Fibroblast of skin of back (primary cell): Measurements from ENCODE around the gene PPM1M.
"Not testable (repeated sequence)": the region's sequence is repeated elsewhere in the genome, so short reads cannot be mapped to it uniquely, and the experiment has no call there.

Source experiments
- DNase-seq: peaks from one replicate; pipeline ENCODE4 v3.0.0-alpha.2; 2013

Gene PPM1M

DNA sequence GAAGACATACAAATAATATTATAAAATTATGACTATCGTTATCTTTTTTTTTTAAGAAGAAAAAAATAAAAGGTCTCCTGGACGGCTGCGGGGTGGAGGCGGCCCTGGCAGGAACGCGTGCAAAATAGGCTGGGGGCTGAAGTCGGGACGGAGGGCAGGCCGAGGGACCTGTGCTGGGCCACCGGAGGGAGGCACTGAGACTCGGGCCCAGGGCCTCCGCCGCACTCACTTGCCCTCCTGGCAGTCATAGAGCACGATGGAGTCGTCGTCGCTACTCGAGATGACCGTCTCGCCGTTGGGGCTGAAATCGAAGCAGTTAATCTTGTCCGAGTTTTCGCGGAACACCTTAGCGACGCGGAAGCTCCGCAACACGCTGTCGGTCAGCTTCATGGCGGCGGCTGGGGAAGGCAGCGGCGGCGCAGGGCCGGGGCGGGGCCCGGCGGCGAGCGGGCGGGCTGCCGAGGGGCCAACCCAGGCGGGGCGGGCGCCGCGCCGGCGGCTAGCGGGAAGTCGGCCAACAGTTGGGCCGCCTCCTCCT lies 32.5 kb downstream of the PPM1M start:
- peak; percentile 53 for DNase-seq

DNA sequence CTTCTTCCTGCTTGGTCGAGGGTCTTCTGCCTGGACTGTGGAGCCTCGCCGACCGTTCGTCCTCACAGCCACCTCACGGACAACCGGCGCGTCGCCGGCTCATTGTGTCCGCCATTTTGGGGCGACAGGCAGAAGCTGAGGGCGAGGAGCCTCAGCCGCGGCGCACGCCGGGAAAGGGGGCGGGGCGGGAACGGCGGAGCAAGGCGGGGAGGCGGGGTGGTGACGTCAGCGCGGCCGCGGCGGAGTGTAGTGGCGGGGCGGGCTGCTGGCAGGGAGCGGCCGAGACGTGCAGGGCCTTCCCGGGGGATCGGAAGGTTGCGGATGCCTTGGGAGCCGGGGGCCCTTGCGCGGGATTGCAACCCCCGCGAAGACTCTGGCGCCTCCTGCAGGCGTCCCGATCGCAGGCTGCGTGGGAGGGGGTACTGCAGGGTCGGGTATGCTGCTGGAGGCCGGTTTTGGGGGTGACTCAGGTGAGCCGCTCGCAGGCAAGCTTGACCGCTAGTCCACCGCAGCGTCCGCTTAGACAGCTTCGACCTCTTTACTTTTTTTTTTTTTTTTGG lies 33.0 kb downstream of the PPM1M start, which contains the start of gene WDR82:
Gene WDR82, minus strand, starts transcription at position 140 of the 560 bp plus-strand sequence. CDS start 288 bp downstream, outside the sequence.
- peak; percentile 92 for DNase-seq

DNA sequence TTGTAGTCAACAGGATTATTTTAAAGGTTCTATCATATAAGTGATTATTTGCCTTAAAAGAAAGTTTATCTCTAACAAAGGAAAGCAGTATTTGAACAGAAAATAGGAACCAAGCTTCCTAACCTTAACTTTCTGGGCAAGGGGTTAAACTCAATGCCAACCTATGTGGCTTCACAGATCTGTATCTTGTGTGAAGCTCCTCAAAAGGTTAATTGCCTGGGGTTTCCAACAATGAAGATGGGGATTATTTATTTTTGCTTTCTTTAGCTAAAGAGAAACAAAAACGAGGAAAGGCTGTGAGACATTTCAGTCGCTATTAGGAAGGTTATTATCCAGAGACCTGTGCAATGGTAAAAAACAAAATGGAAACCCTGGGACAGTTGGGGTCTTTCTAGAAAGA lies 34.0 kb downstream of the PPM1M start:
- no peak for DNase-seq

DNA sequence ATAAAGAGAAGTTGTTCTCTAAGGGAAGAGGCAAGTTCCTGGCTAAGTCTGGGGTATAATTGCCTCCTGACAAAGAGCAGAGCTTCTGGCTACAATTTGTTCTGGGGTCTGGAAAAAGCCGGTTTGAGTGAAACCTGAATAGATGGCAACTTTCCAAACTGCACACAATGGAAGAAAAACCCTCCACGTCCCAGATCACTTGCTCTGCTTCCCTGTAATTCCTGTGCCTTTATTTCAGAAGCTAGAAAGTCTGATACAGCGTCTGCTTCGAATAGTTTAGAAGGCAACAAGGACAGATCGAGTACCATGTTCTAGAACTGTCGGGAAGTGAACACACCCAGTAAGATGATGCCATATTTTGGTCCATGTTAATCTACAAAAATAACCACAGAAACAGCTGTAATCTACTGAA lies 34.5 kb downstream of the PPM1M start:
- peak; percentile 21 for DNase-seq

DNA sequence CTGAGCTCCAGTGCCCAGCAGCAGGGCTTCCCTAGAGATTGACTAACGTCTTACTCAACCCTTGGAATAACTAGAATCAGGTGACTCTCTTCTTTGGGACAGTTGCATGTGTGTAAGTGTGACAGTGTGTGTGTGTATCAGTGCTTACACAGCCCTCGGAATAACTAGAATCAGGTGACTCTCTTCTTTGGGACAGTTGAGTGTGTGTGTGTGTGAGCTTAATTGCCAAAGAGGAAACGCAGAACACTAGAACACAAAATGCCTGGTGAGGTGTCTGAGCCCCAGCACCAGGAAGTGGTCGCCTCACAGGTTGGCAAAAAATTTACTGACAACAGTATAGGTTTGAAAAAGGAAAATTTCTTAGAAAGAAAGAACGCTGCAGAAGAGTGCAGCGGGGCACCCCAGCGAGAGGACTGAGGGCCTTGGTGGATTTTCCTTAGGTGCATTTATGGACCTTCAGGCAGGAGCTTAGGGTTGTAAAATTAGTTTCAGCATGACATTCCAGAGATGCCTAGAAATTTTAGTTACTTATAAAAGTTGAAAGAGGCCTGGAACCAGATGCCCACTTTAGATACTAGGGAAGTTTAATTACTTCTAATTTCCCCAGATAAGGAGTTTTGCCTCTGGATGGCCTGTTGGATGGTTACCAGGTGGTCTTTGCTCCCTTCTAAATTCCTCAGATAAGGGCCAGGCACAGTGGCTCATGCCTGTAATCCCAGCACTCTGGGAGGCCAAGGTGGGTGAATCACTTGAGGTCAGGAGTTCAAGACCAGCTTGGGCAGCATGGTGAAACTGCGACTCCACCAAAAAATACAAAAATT lies 36.6 kb downstream of the PPM1M start:
- no peak for DNase-seq

DNA sequence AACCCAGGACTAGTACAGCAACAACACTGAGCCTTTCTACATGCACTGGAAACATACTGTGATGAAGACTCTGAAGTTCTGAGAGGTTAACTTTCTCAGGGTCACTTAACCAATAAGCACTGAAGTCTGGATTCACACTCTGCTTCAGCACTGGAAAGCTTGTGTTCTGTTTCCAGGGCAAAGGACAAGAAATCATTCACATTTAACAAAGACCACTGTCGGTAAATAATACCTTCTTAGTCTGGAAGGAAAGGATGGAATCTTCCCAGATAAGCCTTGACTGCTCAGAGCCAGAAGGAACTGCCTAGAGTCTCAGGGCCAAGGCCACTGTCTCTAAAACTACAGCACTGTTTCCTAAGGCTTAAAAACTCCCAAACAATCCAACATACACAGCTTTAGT lies 37.7 kb downstream of the PPM1M start:
- DNase-seq = no peak

DNA sequence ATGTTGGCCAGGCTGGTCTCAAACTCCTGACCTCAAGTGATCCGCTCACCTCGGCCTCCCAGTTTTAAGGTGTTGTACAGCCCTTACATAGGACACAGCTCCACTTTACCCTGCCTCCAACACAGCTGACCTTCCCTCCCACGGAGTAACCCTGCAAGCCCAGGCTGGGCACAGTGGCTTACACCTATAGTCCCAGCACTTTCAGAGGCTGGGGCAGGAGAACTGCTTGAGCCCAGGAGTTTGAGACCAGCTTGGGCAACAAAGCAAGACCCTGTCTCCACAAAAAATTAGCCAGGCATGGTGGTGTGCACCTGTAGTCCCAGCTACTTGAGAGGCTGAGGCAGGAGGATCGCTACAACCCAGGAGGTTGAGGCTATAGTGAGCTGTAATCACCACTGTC lies 38.5 kb downstream of the PPM1M start:
- not testable (repeated sequence) for DNase-seq

DNA sequence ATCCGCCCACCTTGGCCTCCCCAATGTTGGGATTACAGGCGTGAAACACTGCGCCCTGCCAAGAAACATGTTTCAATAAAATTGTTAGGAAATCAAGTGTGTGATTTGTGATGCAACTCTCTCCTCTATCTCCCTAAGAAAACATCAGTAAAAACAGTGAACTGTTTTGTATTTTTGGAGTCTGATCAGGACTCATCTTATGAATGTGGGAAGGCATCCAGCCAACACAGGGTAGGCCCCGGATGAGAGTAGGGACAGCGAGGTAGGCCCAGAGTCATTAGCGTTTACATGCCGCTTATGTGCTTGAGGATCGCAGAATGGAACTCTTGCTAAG lies 41.2 kb downstream of the PPM1M start:
- peak; percentile 15 for DNase-seq

DNA sequence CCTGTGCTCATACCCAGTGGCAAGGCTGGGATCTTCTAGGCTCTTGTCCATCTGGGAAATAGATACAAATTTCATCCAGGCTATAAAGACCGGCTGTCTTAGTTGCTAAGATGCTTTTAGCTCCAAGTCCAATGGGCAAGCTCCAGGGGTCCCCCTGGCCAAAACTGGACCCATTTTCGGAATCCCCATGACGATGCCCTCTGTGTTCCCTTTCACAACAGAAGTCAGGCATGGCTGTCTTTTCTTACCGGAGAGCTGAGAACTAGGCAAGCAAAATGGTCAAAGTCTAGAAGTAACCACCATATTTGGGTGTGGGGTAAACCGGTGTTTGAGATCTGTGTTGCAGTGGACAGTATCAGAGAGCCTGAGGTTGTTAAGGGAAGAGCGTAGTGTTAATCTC lies 43.1 kb downstream of the PPM1M start:
- no peak for DNase-seq

DNA sequence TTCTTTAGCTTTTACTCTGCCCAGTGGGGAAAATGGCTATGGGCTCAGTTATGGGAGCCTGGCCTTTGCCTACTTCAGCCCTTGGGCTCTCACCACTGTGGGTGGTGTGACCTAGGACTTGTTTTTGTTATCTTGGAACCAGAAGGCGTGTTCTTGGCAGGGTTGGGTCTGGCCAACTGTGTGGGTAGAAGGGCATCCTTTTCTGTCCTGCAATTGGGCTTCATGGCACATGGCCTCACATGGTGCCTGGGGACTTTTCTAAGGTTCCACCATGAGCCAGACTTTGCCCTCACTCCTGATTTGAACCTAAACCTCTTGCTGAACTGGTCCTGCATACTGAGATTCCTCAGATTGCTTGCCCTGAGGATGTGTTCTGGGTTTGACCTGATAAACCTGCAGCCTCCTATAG lies 43.8 kb downstream of the PPM1M start:
- DNase-seq = no peak

DNA sequence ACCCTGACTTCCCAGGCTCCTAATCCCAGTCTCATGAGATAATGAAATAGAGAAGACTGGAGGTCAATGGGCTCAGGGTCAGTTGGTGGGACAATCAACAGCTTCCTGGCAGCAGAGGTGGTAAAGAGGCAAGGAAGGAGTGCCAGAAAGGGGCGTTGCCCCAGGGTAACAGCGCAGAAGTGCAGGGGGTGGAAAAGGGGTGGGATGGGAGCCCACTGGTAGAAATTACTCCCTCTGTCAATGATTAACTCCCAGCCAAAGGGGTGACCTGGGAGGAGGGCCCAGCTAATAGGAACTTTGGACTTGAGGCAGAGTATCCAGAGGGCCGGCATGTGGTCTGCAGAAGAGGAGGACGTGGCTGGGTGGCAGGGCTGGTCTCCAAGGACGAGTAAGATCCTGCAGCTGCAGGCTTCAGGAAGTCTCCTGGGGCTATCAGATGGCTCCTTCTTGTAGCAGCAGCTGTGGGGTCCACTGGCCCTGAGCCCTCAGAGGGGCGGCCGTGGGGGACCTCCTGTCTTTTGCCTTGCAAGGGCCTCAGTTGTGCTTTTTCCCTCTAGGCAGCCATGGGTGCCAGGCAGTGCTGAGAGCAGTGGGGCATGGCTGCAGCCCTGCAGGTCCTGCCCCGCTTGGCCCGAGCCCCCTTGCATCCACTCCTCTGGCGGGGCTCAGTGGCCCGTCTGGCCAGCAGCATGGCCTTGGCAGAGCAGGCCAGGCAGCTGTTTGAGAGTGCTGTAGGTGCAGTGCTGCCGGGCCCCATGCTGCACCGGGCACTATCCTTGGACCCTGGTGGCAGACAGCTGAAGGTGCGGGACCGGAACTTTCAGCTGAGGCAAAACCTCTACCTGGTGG lies 44.4 kb downstream of the PPM1M start:
- no peak for DNase-seq

DNA sequence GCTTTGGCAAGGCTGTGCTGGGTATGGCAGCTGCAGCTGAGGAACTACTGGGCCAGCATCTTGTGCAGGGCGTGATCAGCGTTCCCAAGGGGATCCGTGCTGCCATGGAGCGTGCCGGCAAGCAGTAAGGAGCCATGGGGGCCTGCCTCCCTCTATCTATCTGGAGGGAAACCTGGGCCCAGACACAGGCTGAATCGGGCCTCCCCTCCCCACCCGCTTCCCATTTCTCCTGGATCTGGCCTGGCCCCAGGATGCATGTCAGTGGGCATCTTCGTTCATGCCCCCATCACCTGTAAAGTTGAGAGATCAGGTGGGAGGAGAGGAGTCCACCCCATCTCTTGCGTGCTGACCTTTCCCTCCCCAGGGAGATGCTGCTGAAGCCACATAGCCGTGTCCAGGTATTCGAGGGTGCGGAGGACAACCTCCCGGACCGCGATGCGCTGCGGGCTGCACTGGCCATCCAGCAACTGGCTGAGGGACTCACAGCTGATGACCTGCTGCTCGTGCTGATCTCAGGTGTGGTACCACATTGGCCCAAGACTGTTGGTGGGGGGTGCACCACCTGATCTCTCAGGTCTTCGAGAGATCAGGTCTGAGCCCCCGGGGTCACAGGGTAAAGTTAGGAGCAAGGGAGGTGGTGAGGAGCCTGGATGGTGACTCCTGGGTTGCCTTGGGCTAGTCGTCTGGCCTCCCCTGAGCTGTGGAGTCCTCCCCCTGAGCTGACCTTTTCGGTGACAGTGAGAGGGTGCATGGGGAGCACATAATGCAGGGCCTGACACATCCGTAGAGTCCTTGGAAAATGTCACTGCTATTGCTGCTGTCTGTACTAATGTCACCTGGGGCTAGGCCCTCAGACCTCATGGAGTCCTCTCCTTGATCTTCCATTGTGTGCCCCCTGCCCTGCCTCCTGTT lies 45.3 kb downstream of the PPM1M start:
- DNase-seq = no peak

DNA sequence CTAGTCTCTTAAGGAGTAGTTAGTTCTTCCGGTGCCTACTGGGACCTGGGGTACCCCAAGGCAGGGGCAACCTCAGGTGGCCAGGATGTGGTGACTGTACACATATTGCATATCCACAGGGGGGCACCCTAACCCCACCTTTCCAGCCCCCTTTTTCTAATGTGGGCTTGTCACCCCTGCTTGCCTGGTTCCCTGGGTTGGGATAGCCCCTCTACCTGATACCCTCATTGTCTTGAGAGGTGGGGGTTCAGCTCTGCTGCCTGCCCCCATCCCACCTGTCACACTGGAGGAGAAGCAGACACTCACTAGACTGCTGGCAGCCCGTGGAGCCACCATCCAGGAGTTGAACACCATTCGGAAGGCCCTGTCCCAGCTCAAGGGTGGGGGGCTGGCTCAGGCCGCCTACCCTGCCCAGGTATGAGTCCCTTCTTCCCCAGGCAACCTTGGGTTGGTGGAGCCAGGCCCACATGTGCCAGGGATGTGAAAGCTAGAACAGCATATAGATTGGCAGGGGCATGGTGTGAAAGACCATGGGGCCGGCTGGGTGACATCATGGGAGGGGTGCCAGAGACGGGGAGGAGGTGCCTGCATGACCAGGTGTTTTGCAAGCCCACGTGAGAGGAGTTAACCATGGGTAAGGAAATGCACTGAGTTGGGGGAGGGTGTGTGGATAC lies 46.1 kb downstream of the PPM1M start:
- no peak for DNase-seq

DNA sequence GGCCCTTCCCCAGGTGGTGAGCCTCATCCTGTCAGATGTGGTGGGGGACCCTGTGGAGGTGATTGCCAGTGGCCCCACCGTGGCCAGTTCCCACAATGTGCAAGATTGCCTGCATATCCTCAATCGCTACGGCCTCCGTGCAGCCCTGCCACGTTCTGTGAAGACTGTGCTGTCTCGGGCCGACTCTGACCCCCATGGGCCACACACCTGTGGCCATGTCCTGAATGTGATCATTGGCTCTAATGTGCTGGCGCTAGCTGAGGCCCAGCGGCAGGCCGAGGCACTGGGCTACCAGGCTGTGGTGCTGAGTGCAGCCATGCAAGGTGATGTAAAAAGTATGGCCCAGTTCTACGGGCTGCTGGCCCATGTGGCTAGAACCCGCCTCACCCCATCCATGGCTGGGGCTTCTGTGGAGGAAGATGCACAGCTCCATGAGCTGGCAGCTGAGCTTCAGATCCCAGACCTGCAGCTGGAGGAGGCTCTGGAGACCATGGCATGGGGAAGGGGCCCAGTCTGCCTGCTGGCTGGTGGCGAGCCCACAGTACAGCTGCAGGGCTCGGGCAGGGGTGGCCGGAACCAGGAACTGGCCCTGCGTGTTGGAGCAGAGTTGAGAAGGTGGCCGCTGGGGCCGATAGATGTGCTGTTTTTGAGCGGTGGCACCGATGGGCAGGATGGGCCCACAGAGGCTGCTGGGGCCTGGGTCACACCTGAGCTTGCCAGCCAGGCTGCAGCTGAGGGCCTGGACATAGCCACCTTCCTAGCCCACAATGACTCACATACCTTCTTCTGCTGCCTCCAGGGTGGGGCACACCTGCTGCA lies 46.9 kb downstream of the PPM1M start:
- no peak for DNase-seq

DNA sequence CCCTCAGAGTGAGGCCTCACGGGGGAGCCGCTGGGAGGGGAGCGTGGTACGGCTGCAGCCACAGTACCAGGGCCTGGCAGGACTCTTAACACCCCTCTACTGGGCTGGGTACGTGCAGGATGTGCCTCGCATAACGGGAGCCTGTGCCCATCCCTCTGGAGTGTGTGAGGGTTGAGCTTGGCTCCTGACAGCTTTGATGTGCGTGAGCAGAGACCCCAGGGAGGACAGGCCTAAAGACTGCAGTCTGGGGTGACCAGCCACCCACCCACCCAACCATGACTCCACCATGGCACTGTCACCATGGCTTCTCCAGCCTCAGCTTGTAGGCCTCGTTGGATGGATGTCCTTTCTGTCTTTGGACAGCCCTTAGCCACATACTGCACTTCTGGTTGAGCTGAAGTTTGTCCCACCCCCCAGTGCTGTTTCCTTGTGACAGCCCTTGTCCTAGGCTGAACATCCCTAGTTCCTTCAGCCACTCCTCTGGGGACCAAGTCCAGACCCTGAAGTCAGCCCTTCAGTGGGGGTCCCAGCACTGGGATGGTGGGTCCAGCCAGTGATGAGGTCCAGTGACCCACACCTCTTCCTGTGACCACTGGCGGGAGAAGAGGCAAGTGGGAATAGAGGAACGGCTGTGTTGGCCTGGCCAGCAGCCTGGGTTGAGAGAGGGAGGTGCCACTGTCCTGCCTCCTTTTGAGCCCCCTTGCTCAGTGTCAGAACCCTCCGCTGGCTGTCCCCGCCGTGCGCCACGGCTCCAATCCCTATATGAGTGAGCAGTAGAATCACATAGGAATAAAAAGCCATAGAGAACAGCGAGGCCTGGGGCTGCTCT lies 48.1 kb downstream of the PPM1M start:
- DNase-seq = no peak

DNA sequence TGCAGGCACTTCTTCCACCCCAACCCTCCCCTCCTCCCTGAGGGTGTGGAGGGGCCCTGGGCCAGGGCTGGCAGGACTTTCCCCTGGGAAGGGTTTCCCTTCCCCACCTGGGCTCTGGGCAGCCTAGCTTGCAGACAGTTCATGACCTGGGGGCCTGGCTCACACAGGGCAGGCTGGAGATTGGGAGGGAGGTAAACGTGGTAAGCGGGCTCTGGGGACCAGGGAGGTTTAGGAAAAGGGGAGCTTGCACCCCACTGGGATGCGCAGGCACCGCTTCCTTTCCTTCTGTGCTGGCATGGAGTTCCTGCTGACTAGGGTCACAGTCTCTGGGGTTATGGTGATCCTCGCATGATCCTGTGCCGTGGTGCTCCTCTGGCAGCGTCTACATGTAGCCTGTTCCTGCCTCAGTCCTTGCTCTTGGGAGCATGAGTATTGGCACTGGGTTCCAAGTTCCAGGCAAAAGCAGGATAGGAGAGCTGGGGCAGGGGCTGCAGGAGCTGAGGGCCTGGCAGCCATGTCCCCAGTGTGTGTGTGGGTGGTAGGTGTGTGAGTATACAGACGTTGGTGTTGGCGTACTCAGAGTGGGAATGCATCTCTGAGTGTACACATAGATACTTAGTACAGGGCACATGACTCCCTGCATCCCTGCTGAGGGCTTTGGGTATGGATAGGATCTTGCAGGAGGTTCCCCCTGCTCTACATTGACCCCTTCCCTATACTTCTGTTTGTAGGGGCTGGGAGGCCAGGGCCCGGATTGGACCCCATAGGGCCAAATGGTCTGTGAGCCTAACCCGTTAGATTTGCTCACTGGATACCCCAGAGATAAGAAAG lies 49.0 kb downstream of the PPM1M start:
- no peak for DNase-seq

DNA sequence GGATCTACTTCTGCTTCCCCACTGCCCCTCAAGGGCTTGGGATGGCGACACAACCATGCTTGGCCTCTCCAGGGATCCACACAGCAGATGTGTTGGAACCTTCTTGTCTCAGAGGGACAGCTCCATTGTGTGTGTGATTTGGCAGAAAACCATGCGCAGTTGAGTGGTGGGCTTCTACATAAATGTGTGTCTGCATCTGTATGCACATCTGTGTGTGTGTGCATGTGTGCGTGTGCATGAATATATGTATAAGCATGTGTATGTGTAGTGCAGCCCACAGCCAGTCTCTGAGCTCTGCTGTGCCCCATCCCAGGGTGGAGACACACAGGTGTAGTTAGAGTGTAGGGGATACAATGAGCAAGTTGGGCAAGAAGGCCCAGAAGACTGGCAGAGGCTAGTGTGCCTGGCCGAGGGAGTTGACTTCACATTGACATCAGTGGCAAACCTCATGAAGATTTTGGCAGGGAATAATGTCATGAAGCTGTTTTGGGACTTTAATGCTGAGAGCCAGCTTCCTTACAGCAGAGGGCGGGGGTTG lies 50.2 kb downstream of the PPM1M start:
- no peak for DNase-seq
